Measurements from ENCODE around the gene CACNA1D. TPM values are rescaled to one million over a fixed set of nuclear protein-coding genes. Genes with fewer than 3 reads are reported as not detected.
A peak's percentile ranks its signal among the peaks of the same experiment; 100 is the strongest.

CACNA1D gene
- total RNA-seq, 2 donors from 2014 or later: 19.3 to 20.6 TPM

- intact Hi-C loops (cut with DNase I, micrococcal nuclease): no loop called here
- DNase-seq: no peak
- ATAC-seq: no peak
These were observed 24.1 kb downstream of the CACNA1D start for GRCh38 chr3:53518495-53518981.

- ATAC-seq (no peak), DNase-seq (no peak)
- intact Hi-C loops (cut with DNase I, micrococcal nuclease): no loop called here
These were observed 24.8 kb downstream of the CACNA1D start for GRCh38 chr3:53519065-53519709.

- DNase-seq: no peak
- intact Hi-C loops (cut with DNase I, micrococcal nuclease): no loop called here
- ATAC-seq: no peak
These were observed 28.9 kb downstream of the CACNA1D start for GRCh38 chr3:53523346-53523745.

- ATAC-seq (no peak), DNase-seq (no peak)
- intact Hi-C loops (cut with DNase I, micrococcal nuclease): no loop called here
These were observed 30.2 kb downstream of the CACNA1D start for GRCh38 chr3:53524566-53524965.

- DNase-seq (peak in 1 of 2 donors; percentile 39), ATAC-seq (peak; percentile 86)
- intact Hi-C loops (cut with DNase I, micrococcal nuclease): no loop called here
These were observed 31.6 kb downstream of the CACNA1D start for GRCh38 chr3:53525765-53526703.

GRCh38 chr3:53526704-53527055 is 32.3 kb downstream of the CACNA1D start:
- intact Hi-C loops (cut with DNase I, micrococcal nuclease): no loop called here

GRCh38 chr3:53530205-53530604 is 35.8 kb downstream of the CACNA1D start:
- DNase-seq (no peak), ATAC-seq (no peak)
- intact Hi-C loops (cut with DNase I, micrococcal nuclease): no loop called here

More at GRCh38 chr3:53526704-53527055, 32.3 kb downstream of the CACNA1D start:
- ATAC-seq (no peak), DNase-seq (no peak)

- intact Hi-C loops (cut with DNase I, micrococcal nuclease): no loop called here
- ATAC-seq (peak; percentile 61), DNase-seq (no peak)
These were observed 37.3 kb downstream of the CACNA1D start for GRCh38 chr3:53531749-53532148.

GRCh38 chr3:53533472-53533871 is 39.1 kb downstream of the CACNA1D start:
- intact Hi-C loops (cut with DNase I, micrococcal nuclease): no loop called here
- ATAC-seq (no peak), DNase-seq (no peak)

GRCh38 chr3:53534216-53534615 is 39.8 kb downstream of the CACNA1D start:
- DNase-seq (no peak), ATAC-seq (no peak)
- intact Hi-C loops (cut with DNase I, micrococcal nuclease): no loop called here

- no peak for ATAC-seq
- intact Hi-C loops (cut with DNase I, micrococcal nuclease): no loop called here
- no peak for DNase-seq
These were observed 40.4 kb downstream of the CACNA1D start for GRCh38 chr3:53534676-53535400.

GRCh38 chr3:53536282-53536681 is 41.9 kb downstream of the CACNA1D start:
- no peak for DNase-seq
- intact Hi-C loops (cut with DNase I, micrococcal nuclease): no loop called here
- no peak for ATAC-seq

GRCh38 chr3:53544357-53544756 is 49.9 kb downstream of the CACNA1D start:
- ATAC-seq (no peak), DNase-seq (no peak)
- intact Hi-C loops (cut with DNase I, micrococcal nuclease): no loop called here

- intact Hi-C loops (cut with DNase I, micrococcal nuclease): no loop called here
- ATAC-seq (no peak), DNase-seq (no peak)
These were observed 51.0 kb downstream of the CACNA1D start for GRCh38 chr3:53545310-53545995.

- intact Hi-C loops (cut with DNase I, micrococcal nuclease): no loop called here
- no peak for ATAC-seq
- no peak for DNase-seq
These were observed 51.6 kb downstream of the CACNA1D start for GRCh38 chr3:53545996-53546359.

- DNase-seq (no peak), ATAC-seq (no peak)
- intact Hi-C loops (cut with DNase I, micrococcal nuclease): no loop called here
These were observed 52.9 kb downstream of the CACNA1D start for GRCh38 chr3:53547327-53547726.

GRCh38 chr3:53550005-53550620 is 55.7 kb downstream of the CACNA1D start:
- no peak for ATAC-seq
- intact Hi-C loops (cut with DNase I, micrococcal nuclease): no loop called here
- no peak for DNase-seq

- DNase-seq: no peak
- intact Hi-C loops (cut with DNase I, micrococcal nuclease): no loop called here
- ATAC-seq: no peak
These were observed 56.9 kb downstream of the CACNA1D start for GRCh38 chr3:53551324-53551723.

GRCh38 chr3:53552730-53553129 is 58.3 kb downstream of the CACNA1D start:
- intact Hi-C loops (cut with DNase I, micrococcal nuclease): no loop called here
- ATAC-seq: no peak
- DNase-seq: no peak

Measured in left colon (tissue), 2 donors.